EL (cell line): ENCODE measurements around the gene ANAPC16.
A peak's percentile ranks its signal among the peaks of the same experiment; 100 is the strongest.
"Not testable (repeated sequence)": the region's sequence is repeated elsewhere in the genome, so short reads cannot be mapped to it uniquely, and the experiment has no call there.

Experiments
- DNase-seq: peaks from one replicate; pipeline ENCODE4 v3.0.0-alpha.2; 2016

ANAPC16 gene

DNA sequence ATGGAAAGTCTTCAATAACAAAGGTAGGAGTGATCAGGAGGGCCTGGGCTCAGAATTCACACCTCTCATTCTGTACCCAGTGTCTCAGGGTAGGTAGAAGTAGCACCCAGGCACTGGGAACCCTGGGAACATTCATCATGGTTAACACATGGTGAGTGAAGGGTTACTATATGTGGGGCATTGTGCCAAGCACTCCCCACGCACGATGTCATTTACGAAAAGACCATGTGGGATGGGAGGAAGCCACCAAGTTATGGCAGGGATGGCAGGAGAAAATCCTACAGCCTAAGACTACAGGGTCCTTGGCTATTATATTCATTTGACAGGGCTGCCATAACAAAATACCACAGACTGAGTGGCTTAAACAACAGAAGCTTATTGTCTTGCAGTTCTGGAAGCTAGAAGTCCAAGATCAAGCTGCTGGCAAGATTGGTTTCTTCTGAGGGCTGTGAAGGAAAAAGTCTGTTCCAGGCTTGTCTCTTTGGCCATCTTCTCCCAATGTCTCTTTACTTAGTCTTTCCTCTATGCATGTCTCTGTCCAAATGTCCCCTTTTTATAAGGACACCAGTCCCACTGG, 30.2 kb downstream of the ANAPC16 start:
- no peak for DNase-seq

DNA sequence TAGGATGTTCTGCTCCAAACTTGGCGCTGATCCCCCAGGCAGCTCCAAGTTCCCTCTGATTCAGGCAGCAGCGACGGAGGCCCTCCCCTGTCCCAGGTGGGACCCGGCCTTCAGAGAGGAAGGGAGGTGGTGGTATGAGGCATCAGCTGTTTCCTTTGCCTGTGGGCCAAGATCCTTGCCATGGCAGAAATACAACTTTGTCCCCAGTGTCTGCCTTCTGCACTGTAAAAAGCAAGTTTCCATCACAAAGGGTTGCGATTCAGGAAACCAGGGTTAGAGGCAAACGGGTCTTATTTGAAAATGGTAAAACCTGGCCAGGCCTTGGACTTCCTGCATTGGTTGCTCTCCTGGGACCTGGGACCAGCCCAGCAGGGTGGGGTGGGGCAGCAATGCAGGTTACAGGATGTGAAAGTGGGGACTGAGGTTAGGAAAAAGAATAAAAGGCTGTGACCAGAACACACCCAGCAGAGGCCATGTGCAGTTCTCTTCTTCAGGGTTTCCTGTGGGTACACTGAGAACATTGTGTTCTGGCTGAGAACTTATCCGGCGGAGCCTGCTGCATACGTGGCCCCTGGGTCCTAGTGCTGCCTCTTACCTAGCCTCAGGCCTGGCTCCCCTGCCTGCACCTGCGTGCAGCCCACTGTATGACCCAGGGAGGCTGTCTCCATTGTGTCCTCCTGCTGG, 32.8 kb downstream of the ANAPC16 start:
- no peak for DNase-seq

DNA sequence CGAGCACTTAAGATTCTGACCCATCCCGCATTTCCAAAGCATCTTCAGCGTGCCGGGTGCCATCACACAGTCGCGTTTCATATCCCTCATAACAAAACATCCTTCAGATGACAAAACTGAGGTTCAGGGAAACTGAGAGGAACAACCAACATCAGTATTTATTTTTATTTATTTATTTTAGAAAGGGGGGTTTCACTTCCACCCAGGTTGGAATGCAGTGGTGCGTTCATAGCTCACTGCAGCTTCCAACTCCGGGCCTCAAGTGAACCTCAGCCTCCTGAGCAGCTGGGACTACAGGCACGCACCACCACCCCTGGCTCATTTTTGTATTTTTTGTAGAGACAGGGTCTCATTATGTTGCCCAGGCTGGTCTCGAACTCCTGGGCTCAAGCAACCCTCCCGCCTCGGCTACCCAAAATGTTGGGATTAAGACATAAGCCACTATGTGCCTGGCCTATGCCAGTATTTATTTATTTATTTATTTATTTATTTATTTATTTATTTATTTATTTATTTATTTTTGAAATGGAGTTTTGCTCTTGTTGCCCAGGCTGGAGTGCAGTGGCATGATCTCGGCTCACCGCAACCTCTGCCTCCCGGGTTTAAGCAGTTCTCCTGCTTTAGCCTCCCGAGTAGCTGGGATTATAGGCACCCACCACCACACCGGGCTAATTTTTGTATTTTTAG, 33.5 kb downstream of the ANAPC16 start:
- not testable (repeated sequence) for DNase-seq

DNA sequence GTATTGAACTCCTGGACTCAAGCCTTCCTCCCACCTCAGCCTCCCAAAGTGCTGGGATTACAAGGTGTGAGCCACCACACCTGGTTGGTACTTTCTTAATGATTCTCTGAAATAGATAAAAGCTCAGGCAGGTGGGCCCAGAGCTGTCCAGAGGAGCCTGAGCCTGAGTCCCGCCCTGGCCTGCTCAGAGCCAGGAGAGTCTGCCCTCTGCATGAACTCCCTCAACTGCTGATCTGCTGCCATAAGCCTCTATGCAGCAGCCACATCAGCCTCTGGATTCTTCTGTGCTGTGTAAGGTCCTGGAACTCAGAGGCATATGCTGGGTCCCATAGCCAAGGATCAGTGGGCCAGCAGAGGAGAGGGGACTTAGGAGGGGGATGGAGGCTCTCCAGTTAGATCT, 34.9 kb downstream of the ANAPC16 start:
- peak; percentile 48 for DNase-seq

DNA sequence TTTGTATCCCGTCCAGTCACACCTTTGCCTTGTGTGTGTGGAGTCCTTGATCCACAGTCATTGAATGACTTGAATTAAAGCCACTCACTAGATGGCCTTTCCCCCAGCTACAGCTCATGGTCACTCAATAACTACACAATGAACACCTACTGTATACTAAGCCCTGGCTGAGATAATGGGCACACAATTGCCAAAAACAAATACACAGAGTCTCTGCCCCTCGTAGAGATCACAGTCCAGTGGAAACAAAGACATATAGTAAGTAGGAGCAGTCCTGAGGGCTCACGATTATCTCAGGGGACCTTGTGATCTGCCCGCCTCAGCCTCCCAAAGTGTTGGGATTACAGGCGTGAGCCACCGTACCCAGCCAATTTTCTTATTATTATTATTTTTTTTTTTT, 35.8 kb downstream of the ANAPC16 start:
- DNase-seq, result no peak

DNA sequence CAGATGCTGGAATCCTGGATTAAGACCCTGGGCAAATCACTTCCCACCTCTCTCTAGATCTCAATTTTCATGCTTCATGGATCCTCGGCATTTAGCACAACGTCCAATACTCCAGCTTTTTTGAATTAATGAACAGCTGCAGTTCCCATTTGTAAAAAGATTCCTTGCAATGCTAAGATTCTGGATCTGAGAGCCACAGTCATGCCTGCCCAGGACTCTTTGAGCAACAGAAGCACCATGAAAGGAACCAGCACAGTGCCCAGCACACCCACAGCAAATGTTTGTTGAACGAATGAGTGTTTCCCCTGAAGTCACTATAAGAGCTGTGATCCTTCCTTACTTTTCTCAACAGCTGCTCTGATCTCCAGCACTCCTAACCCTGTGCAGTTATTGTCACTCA, 37.2 kb downstream of the ANAPC16 start:
- no peak for DNase-seq

DNA sequence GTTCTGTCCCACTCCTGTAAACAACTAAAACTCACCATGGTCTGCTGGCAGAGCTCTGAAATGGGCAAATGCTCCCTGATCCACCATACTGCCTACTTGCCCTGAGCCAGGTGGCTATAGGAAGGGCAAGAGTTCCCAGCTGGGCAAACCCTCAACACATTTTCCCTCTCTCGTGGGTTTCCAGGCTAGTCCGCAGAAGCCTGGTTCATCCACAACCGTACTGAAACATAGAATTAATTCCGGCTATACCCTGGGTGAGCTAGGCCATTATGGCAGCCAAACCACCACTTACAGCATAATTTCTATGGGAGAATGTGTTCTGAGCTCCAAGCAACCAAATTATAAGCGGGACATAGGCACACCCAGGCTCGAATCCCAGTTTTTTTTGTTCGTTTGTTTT, 37.8 kb downstream of the ANAPC16 start:
- DNase-seq, result no peak

DNA sequence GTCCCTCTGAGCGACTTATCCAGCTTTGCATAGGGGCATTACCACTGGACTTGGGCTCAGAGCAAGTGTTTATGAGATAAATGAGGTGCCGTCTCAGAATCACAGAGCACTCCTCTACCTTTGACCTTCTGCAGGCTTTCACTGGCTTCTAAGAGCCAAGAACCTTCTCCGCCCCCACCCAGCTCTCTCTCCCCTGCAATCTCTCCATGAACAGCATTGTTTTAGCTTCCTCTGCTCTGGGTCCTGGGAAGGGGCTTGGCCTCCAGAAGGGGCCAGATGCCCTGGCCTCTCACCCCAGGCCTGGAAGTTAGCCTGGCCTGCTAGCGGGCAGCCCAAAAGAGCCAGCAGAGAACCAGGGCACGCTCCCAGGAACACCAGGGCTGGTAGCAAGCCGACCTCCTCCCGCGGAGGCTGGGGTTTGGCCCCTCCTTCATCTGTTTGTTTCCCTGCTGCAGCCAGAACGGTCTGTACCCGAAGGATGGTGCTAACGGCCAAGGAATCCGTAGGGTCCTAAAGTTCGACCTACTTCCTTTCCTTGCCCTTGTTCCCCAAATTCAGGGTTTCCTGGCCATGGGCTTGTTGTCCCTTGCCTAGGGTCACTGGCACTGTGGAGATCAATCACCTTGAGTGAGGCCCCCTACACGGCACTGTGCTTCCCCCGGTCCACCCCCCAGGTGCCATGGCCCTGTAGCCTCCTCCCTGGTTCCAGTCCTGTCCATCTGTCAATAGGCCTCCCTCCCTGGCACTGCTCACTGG, 39.2 kb downstream of the ANAPC16 start:
- DNase-seq, result peak; percentile 65

DNA sequence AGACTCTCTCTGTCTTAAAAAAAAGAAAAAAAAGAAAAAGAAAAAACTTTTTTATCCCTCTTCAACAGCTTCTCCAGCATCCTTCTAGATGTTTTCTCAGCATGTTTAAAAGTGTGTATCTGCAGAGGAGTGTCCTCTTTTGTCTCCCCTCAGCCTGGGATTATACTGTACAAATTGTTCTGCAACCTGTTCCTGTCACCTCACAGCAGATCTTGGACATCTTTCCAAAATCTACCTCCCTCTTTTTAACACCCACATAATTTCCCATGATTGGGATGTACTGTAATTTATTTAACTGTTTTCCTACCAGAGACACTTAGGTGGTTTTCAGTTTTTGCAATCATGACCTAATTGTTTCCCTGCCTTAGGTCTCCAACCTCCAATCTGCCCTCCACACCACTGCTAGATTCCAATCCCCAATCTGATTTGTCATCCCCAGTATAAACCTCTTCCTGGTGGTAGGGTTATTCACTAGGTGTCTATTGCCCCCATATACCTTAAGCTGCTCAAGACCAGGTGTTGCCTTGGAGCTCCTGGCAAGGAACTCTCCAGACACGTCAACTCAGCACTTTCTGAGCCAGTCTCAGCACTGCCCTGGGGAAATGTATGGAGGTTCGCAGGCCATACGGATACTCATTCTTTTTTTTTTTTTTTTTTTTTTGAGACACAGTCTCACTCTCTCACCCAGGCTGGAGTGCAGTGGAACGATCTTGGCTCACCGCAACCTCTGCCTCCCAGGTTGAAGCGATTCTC, 40.3 kb downstream of the ANAPC16 start:
- no peak for DNase-seq

DNA sequence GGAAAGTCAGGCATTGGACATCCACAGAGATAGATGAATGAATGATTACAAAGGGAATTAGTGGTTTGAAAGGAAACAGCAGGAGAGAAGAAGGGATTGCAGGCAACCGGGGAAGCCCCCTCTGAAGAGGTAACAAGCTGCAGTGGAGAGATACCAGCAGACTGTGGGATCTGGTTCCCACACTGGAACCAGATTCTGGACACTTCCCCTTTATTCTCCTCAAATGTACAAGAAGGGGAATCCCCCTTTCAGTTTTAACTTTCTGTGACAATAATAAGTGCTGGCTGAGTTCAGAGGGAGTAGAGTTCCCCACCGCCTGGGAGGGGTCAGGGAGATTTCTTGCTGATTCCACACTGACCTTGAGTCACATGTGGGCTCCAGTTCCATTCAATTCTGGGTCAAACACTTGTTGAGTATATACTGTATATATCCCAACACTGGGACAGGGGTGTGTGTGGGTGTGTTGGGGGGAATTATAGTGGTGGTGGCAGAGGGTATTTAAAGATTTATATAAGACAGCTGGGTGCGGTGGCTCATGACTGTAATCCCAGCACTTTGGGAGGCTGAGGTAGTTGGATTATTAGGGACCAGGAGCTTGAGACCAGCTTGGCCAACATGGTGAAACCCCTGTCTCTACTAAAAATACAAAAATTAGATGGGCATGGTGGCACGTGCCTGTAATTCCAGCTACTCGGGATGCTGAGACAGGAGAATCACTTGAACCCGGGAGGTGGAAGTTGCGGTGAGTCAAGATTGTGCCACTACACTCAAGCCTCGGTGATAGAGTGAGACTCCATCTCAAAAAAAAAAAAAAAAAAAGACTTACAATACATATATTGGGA, 41.5 kb downstream of the ANAPC16 start:
- no peak for DNase-seq

DNA sequence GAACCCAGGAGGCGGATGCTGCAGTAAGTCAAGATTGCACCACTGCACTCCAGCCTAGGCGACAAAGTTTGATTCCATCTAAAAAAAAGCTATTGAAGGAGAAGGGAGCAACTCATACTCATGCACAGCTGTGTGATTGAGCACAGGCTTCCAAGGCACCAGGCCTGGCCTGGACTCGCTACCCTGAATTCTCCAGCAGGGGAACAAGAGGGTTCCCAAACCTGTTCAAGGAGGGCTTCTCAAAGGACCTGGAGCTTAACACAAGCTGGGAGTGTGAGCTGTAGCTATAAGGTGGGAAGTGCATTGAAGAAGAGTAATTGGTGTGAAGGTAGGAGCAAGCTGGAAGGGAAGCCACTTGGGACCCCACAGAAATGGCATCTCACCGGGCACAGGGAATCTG, 42.8 kb downstream of the ANAPC16 start:
- no peak for DNase-seq

DNA sequence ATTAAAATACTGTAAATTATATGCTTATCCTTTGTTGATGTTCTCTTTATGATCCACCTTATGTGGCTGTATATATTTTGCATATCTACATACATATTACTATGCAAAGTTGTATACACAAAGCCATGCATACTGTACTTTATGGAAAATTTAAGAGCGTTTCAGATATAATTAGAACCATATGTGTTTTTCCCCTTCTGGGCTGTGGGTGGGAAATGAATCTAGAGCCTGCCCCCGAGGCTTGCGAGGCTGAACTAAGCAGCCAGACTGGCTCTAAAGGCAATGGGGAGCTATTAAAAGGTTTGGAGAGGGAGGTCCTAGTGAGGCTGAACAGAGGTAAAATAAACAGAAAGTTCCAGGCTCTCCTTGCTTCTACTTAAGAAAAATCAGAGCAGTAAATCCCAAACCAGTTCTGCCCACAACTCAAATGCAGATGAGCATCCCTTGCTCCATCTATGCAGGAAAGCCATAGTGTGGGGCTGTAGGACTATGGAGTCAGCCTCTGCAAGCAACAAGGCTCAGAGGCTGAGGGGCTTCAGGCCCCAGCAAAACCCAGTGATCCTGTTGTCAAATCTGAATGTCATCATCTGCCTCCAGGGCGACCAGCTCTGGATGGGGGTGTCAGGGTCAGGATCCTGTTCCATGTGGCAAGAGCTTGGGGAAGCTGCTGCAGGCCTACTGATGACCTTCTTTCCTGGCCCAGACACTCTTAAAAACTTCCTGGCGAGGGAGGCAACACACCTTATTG, 43.9 kb downstream of the ANAPC16 start:
- peak; percentile 87 for DNase-seq

DNA sequence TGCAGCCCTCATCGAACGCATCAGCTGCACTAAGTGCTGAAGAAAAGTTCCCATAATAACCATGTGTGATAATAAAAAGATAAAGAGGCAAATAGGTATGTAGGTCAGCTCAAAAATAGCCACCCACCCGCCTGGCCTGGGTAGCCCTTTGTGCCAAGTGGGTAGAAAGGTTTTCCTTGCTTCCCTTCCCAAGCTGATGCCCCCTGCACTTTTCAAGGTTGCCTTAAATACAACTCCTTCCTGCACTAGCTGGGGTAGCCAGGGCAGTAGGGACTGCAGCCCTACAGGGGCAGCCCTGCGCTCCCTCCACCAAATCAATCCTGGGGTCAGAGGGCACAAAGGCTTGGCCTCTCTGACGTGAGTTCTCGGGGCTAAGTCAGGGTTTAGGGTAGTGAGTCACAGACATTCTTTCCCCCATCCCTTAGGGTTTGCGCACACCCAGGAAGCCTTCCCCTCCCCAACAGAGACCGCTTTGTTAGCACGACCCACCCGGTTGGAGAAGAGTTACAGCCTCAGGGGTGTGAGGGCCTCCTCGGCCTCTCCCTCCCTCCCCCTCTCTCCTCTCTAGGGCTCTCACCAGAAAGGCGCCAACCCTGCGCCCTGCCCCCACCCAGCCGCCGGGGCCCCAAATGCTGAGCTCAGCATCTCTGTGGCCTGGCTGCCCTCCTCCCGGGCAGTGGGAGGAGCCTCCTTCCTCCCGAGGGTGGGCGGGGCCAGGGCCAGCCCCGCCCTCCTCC, 44.6 kb downstream of the ANAPC16 start:
- DNase-seq, result peak; percentile 97

DNA sequence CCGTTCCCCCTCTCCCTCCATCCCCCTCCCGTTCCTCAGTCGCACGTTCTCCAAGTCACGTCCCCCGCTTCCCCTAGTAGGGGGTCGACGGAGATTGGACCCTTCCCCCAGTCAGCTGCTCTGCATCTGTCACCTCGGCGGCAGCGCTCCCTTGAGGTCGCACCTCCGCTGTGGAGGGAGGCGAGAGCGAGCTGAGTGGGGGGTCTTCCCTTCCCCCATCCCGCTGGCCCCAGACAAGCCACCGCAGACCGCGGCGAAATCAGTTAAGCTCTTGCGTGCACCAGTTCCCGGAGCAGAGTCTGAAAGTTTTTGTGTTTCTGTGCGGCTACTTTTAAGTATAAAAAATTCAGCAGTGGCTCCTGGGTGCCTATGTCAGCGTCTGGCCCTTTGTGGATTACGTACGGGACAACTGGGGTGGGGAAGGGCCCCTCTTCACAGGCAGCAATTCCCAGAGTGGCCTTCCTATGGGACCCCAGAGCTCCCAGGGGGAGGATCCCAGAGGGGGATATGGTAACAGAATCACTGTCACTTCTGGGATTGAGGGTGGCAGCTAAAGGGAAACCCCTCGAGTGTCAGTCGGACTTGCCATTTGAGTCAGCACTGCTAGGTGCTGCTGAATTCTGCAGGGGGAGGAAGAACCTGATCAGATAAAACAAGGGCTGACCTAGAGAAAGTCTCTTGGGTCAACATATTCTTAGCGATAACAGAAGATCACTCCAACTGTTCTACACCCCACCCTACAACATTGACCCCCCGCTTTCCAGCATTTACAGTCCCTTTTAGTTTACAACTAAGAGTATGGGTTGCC, 45.4 kb downstream of the ANAPC16 start:
- DNase-seq, result no peak

DNA sequence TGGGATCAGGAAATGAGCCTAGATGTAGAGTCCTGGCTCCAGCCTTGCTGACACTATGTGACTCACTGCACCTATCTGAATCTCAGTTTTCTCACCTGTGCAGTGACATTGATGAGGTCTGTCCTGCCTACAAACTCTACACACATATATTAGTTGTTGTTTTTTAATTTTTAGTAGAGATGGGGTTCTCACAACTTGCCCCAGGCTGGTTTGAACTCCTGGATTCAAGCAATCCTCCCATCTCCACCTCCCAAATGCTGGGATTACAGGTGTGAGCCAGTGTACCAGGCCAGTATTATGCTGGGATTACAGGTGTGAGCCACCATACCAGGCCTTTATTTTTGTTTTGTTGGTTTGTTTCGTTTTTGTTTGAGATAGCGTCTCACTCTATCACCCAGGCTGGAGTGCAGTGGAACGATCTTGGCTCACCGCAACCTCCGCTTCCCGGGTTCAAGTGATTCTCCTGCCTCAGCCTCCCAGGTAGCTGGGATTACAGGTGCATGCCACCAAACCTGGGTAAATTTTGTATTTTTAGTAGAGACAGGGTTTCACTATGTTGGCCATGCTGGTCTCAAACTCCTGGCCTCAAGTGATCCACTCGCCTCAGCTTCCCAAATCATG, 46.1 kb downstream of the ANAPC16 start:
- DNase-seq, result no peak

DNA sequence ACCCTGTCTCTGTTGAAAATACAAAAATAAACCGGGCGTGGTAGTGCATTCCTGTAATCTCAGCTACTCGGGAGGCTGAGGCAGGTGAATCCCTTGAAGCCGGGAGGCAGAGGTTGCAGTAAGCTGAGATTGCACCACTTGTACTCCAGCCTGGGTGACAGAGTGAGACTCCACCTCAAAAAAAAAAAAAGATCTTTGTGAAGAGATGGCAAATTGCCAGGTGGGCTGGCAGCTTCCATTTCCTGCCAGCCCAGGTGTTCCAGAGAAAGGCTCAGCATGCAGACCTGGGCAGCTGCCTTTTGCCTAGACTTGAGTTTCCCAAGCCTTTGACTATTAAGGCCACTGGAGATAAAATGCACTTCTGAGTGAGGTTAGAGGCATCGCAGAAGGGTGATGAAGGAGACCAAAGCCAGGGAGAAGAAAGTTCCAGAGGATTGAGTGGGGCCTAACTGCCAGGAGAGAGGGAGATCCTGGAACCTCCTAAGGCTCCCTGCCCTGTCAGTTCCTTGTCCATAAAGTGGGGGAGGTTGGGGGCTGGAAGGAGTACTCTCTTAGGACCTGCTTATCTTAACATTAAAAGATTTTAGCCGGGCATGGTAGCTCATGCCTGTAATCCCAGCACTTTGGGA, 47.9 kb downstream of the ANAPC16 start:
- DNase-seq, result no peak

DNA sequence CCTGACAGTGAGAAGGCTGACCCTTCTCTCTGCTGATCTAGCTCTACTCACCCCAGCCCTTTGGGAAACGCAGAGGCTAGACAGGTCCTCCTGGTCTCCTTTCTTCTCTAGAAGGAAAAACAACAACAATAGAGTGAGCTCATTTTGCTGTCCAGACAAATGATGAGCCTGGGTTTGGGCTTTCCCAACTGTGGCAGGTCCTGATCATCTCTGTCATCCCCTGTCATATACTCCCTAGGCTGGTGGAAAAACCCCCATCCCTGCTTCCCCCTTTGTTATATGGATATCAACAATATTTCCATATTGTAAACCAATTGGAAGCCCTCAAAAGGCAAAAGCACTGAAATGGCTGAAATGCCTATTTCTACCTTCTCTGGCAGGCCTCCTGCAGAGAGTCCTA, 48.7 kb downstream of the ANAPC16 start:
- DNase-seq, result no peak

DNA sequence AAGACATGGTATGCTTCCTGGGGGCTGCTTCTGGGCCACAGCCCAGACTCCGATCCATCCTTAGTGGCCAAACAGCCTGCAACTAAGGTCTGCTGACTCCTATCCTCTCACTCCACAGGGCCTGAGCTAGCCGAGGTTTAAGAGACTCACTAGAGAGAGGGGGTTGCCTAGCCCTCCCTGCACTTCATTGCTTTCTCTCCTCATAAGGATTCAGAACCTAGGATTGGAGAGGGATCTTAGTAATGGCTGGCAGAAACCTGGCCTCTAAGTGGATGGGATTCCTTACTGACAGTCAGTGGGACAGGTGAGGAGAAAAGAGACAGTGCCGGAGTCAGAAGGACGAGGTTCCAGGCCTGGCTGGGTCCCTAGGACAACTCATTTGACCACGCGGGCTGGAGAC, 49.7 kb downstream of the ANAPC16 start:
- no peak for DNase-seq
